IMR-90 (cell line): ENCODE measurements around the gene SRRM3. TPM values are rescaled to one million over a fixed set of nuclear protein-coding genes. Genes with fewer than 3 reads are reported as not detected.

ENCODE experiments used
- ATAC-seq: fragments of 200-7000 bp; cut with Tn5 transposase; 2 replicates; pipeline ENCODE4 v1.9.1; 2020; ENCODE audit warnings: low read depth, mild to moderate bottlenecking, moderate library complexity
- BruUV-seq: library from RNA; stranded (reverse); fragments of 400-500 nt; replicated peaks from 2 replicates; lab custom pipeline; 2021; lab: Mats Ljungman, UMichigan
- CTCF ChIA-PET: fragments of 300-600 bp; formaldehyde crosslinking; extraction: SDS; loops from one replicate; lab custom pipeline; 2021; ENCODE audit warnings: antibody characterized with exemption; lab: Yijun Ruan, JAX
- POLR2A ChIA-PET: fragments of 300-600 bp; sonication (Branson Sonifier 250); formaldehyde crosslinking; loops from one replicate; lab custom pipeline; 2022; ENCODE audit warnings: antibody characterized with exemption; ENCODE audit not compliant: unreplicated experiment; lab: Charles Lee
- DNase-seq: peaks from one replicate; pipeline ENCODE4 v3.0.0; 2013
- H2AFZ ChIP-seq: replicated peaks from 2 replicates; pipeline ENCODE3; 2013; ENCODE audit warnings: low read length, mild to moderate bottlenecking; ENCODE audit not compliant: poor library complexity
- H2AK5ac ChIP-seq: 2 replicates; pipeline ENCODE4 v1.6.1; 2013; ENCODE audit warnings: low read depth, low read length, inconsistent platforms
- H2AK9ac ChIP-seq: replicated peaks from 2 replicates; pipeline ENCODE3; 2013; ENCODE audit warnings: mild to moderate bottlenecking, low read depth, low read length, moderate library complexity; ENCODE audit not compliant: poor library complexity
- H2BK120ac ChIP-seq: 2 replicates; pipeline ENCODE4 v1.6.1; 2013; ENCODE audit warnings: low read depth, low read length, inconsistent platforms
- H2BK15ac ChIP-seq: 3 replicates; pipeline ENCODE4 v1.6.1; 2013; ENCODE audit warnings: low read depth, low read length, inconsistent platforms
- H2BK20ac ChIP-seq: 2 replicates; pipeline ENCODE4 v1.6.1; 2013; ENCODE audit warnings: low read depth, mild to moderate bottlenecking, inconsistent platforms, low read length, moderate library complexity
- H2BK5ac ChIP-seq: 2 replicates; pipeline ENCODE4 v1.6.1; 2013; ENCODE audit warnings: mild to moderate bottlenecking, low read depth, low read length, inconsistent platforms; ENCODE audit not compliant: poor library complexity, severe bottlenecking
- H3K14ac ChIP-seq: replicated peaks from 2 replicates; pipeline ENCODE4 v1.6.1; 2013; ENCODE audit warnings: low read depth, low read length, inconsistent platforms
- H3K18ac ChIP-seq: 2 replicates; pipeline ENCODE4 v1.6.1; 2013; ENCODE audit warnings: low read depth, low read length, control low read depth
- H3K23ac ChIP-seq: 2 replicates; pipeline ENCODE4 v1.6.1; 2013; ENCODE audit warnings: low read depth, low read length, inconsistent platforms
- H3K27ac ChIP-seq: 2 replicates; pipeline ENCODE4 v1.5.1; 2013; ENCODE audit warnings: mild to moderate bottlenecking, control low read depth, low read length; ENCODE audit not compliant: insufficient read depth
- H3K27me3 ChIP-seq: 2 replicates; pipeline ENCODE4 v1.6.1; 2013; ENCODE audit warnings: low read length; ENCODE audit not compliant: control insufficient read depth, insufficient read depth
- H3K36me3 ChIP-seq: 2 replicates; pipeline ENCODE4 v1.6.1; 2013; ENCODE audit warnings: low read length, mixed read lengths; ENCODE audit not compliant: control insufficient read depth, insufficient read depth
- H3K4ac ChIP-seq: 2 replicates; pipeline ENCODE4 v1.6.1; 2013; ENCODE audit warnings: low read depth, low read length, inconsistent platforms
- H3K4me1 ChIP-seq: 2 replicates; pipeline ENCODE4 v1.6.1; 2013; ENCODE audit warnings: low read length, mixed read lengths; ENCODE audit not compliant: control insufficient read depth, insufficient read depth
- H3K4me2 ChIP-seq: 2 replicates; pipeline ENCODE4 v1.6.1; 2013; ENCODE audit warnings: low read depth, mild to moderate bottlenecking, control low read depth, low read length, moderate library complexity
- H3K4me3 ChIP-seq: 2 replicates; pipeline ENCODE4 v1.5.1; 2013; ENCODE audit warnings: low read depth, mild to moderate bottlenecking, control low read depth, low read length, moderate library complexity; ENCODE audit not compliant: insufficient read depth
- H3K56ac ChIP-seq: 2 replicates; pipeline ENCODE4 v1.6.1; 2013; ENCODE audit warnings: low read length, inconsistent platforms; ENCODE audit not compliant: insufficient read depth; ENCODE audit errors: extremely low read depth
- H3K79me1 ChIP-seq, 2 experiments: 2 replicates each; pipeline ENCODE4 v1.6.1; 2013; ENCODE audit warnings: low read length in 2 of 2, inconsistent platforms in 1 of 2, low read depth in 1 of 2
- H3K9ac ChIP-seq: 2 replicates; pipeline ENCODE4 v1.6.1; 2013; ENCODE audit warnings: low read depth, low read length, control low read depth
- H3K9me1 ChIP-seq: 2 replicates; pipeline ENCODE4 v1.6.1; 2013; ENCODE audit warnings: low read length, inconsistent platforms; ENCODE audit not compliant: insufficient read depth
- H3K9me3 ChIP-seq: 2 replicates; pipeline ENCODE4 v1.6.1; 2013; ENCODE audit warnings: low read length; ENCODE audit not compliant: control insufficient read depth, insufficient read depth
- H4K20me1 ChIP-seq: 2 replicates; pipeline ENCODE4 v1.6.1; 2013; ENCODE audit warnings: low read length, inconsistent platforms; ENCODE audit not compliant: insufficient read depth
- H4K5ac ChIP-seq: 2 replicates; pipeline ENCODE4 v1.6.1; 2013; ENCODE audit warnings: mild to moderate bottlenecking, low read depth, low read length, control low read depth
- H4K8ac ChIP-seq, 2 experiments: 2 replicates each; pipeline ENCODE4 v1.6.1; 2013; ENCODE audit warnings: low read depth in 2 of 2, low read length in 2 of 2, control low read depth in 1 of 2, inconsistent platforms in 1 of 2
- H4K91ac ChIP-seq: 2 replicates; pipeline ENCODE4 v1.6.1; 2013; ENCODE audit warnings: low read depth, low read length, inconsistent platforms; ENCODE audit not compliant: insufficient read depth
- BHLHE40 ChIP-seq: fragments of 150-350 bp; IDR thresholded peaks from 2 replicates; pipeline ENCODE4 v1.6.1; 2016; ENCODE audit warnings: mild to moderate bottlenecking, low read depth, low read length
- CEBPB ChIP-seq: IDR thresholded peaks from 2 replicates; pipeline ENCODE4 v1.6.1; 2012; ENCODE audit warnings: low read depth, low read length, improper control_type of control experiment
- CHD1 ChIP-seq: IDR thresholded peaks from 2 replicates; pipeline ENCODE4 v1.6.1; 2012; ENCODE audit warnings: low read depth, low read length, improper control_type of control experiment
- CTCF ChIP-seq: conservative IDR thresholded peaks from 2 replicates; pipeline ENCODE4 v1.5.1; 2012; ENCODE audit warnings: mild to moderate bottlenecking, low read depth, low read length, improper control_type of control experiment
- ELK1 ChIP-seq: fragments of 150-350 bp; IDR thresholded peaks from 2 replicates; pipeline ENCODE4 v1.6.1; 2016; ENCODE audit warnings: low read depth, mild to moderate bottlenecking, low read length, moderate library complexity, borderline replicate concordance
- FOS ChIP-seq: fragments of 150-350 bp; IDR thresholded peaks from 2 replicates; pipeline ENCODE4 v1.6.1; 2016; ENCODE audit warnings: low read depth, low read length
- MAFK ChIP-seq: IDR thresholded peaks from 2 replicates; pipeline ENCODE4 v1.6.1; 2012; ENCODE audit warnings: low read depth, low read length, improper control_type of control experiment
- MAZ ChIP-seq: IDR thresholded peaks from 2 replicates; pipeline ENCODE4 v1.6.1; 2012; ENCODE audit warnings: low read depth, mild to moderate bottlenecking, low read length, improper control_type of control experiment, moderate library complexity, borderline replicate concordance
- MXI1 ChIP-seq: IDR thresholded peaks from 2 replicates; pipeline ENCODE4 v1.6.1; 2012; ENCODE audit warnings: low read depth, mild to moderate bottlenecking, low read length, moderate library complexity, borderline replicate concordance
- NFE2L2 ChIP-seq: fragments of 150-350 bp; IDR thresholded peaks from 2 replicates; pipeline ENCODE4 v1.6.1; 2016; ENCODE audit warnings: low read depth, mild to moderate bottlenecking, low read length
- POLR2A ChIP-seq: IDR thresholded peaks from 2 replicates; pipeline ENCODE4 v1.6.1; 2012; ENCODE audit warnings: mild to moderate bottlenecking, low read depth, low read length
- RAD21 ChIP-seq: IDR thresholded peaks from 2 replicates; pipeline ENCODE4 v1.6.1; 2012; ENCODE audit warnings: low read length, improper control_type of control experiment
- RCOR1 ChIP-seq: IDR thresholded peaks from 2 replicates; pipeline ENCODE4 v1.6.1; 2012; ENCODE audit warnings: mild to moderate bottlenecking, low read length, improper control_type of control experiment; ENCODE audit not compliant: insufficient replicate concordance
- RFX5 ChIP-seq: IDR thresholded peaks from 2 replicates; pipeline ENCODE4 v1.8.0; 2012; ENCODE audit warnings: low read depth, mild to moderate bottlenecking, low read length, moderate library complexity
- SMC3 ChIP-seq: fragments of 150-350 bp; IDR thresholded peaks from 2 replicates; pipeline ENCODE4 v1.6.1; 2016; ENCODE audit warnings: low read depth, mild to moderate bottlenecking, antibody characterized with exemption, low read length, moderate library complexity
- USF2 ChIP-seq: fragments of 150-350 bp; IDR thresholded peaks from 2 replicates; pipeline ENCODE4 v1.6.1; 2017; ENCODE audit warnings: mild to moderate bottlenecking, antibody characterized with exemption, low read length, low read depth
- WGBS, 2 experiments: methylation state at CpG; one replicate each; pipeline versions ENCODE4 v1.1.5 to v1.1.7; 2013; ENCODE audit warnings: missing lambda C conversion rate in 2 of 2; ENCODE audit not compliant: insufficient read length in 1 of 2; ENCODE audit errors: extremely low coverage in 2 of 2; 5-methylcytosine and 5-hydroxymethylcytosine counted together
- dilution Hi-C: fragments of 300-500 bp; cut with HindIII; formaldehyde crosslinking; loops from one replicate; pipeline ENCODE4 v1.14.3; 2018; ENCODE audit warnings: low sequenced_read_pairs; ENCODE audit not compliant: unreplicated experiment
- in situ Hi-C: fragments of 300-500 bp; cut with MboI; formaldehyde crosslinking; loops from 3 replicates; pipeline ENCODE4 v1.14.3; 2019; ENCODE audit warnings: low sequenced_read_pairs, inconsistent platforms, mixed read lengths
- intact Hi-C: fragments of 100-400 bp; cut with micrococcal nuclease; formaldehyde crosslinking; loops from 2 replicates; pipeline ENCODE4 v1.10.0; 2022
- polyA plus RNA-seq, 3 experiments: library from polyadenylated mRNA; depleted of rRNA; stranded (reverse); fragments of >200 nt; gene quantifications; 2 replicates each; pipeline ENCODE4 v1.2.3, GENCODE V29; 2012; ENCODE audit warnings: low replicate concordance in 1 of 3
- total RNA-seq: library from RNA; depleted of rRNA; stranded (reverse); fragments of >200 nt; gene quantifications from 2 replicates; pipeline ENCODE4 v1.2.3, GENCODE V29; 2012

The SRRM3 gene
- total and polyA plus RNA-seq, 2 of the 4 experiments (the other 2 are of a cell fraction): 0.18 to 2.5 TPM

- H3K9ac ChIP-seq: no peak overlapping the region
- no peak overlapping the region for H3K4ac ChIP-seq
- H3K56ac ChIP-seq: no peak overlapping the region
- CTCF ChIA-PET: interaction anchor here (0.7 kb wide), 1 partner anchor 1110 kb away, joined by 4 read pairs; no protein-coding TSS in a partner anchor
- TF ChIP-seq CTCF: no peak
- no peak for TF ChIP-seq CEBPB
- TF ChIP-seq ELK1: no peak
- no peak for TF ChIP-seq MAFK
- no peak for TF ChIP-seq NFE2L2
- no peak for TF ChIP-seq MAZ
- no peak for TF ChIP-seq FOS
- TF ChIP-seq RFX5: no peak
- TF ChIP-seq SMC3: no peak
- no peak for TF ChIP-seq RAD21
- TF ChIP-seq CHD1: no peak
- TF ChIP-seq BHLHE40: no peak
- TF ChIP-seq MXI1: no peak
- TF ChIP-seq RCOR1: no peak
- TF ChIP-seq POLR2A: no peak
- TF ChIP-seq USF2: no peak
- H4K8ac ChIP-seq: no peak overlapping the region
- no CpG with 5 or more reads among the region's 5 CpGs for WGBS, 2 experiments
- no peak overlapping the region for H2BK5ac ChIP-seq
- BruUV-seq: no TSS peak
- H2BK120ac ChIP-seq: no peak overlapping the region
- no peak overlapping the region for H2AK5ac ChIP-seq
- dilution Hi-C loops (no loop called here), intact Hi-C loops (no loop called here), in situ Hi-C loops (no loop called here)
- H3K27ac ChIP-seq: no peak overlapping the region
- no peak overlapping the region for H3K18ac ChIP-seq
- POLR2A ChIA-PET: no interaction called here
- H3K4me2 ChIP-seq: no peak overlapping the region
- no peaks in the 10 kb centered on the region for H3K36me3 ChIP-seq
- no peaks in the 10 kb centered on the region for H3K9me3 ChIP-seq
- DNase-seq (no peak), ATAC-seq (no peak)
- H3K79me1 ChIP-seq: no peaks in the 10 kb centered on the region
- H4K91ac ChIP-seq: no peak overlapping the region
- no peak overlapping the region for H2BK15ac ChIP-seq
- no peak overlapping the region for H3K4me3 ChIP-seq
- H3K27me3 ChIP-seq: peaks cover 7% of the 10 kb centered on the region
- no peak overlapping the region for H2BK20ac ChIP-seq
- H2AK9ac ChIP-seq: no peak overlapping the region
- no peaks in the 10 kb centered on the region for H3K4me1 ChIP-seq
- H2AFZ ChIP-seq: no peak overlapping the region
- H3K23ac ChIP-seq: no peak overlapping the region
- H3K9me1 ChIP-seq: no peaks in the 10 kb centered on the region
- no peak overlapping the region for H3K14ac ChIP-seq
- H4K20me1 ChIP-seq: no peaks in the 10 kb centered on the region
- no peak overlapping the region for H4K5ac ChIP-seq
These were observed 49.8 kb upstream of the SRRM3 start for GRCh38 chr7:76151932-76152331.
